Esophagus muscularis mucosa (tissue), 4 donors: ENCODE results near the gene ALKBH5. TPM values are rescaled to one million over a fixed set of nuclear protein-coding genes. Genes with fewer than 3 reads are reported as not detected.

Source experiments
- DNase-seq: peaks from one replicate; pipeline ENCODE4 v3.0.0-alpha.2; 2017; ENCODE audit errors: extremely low spot score
- H3K27ac ChIP-seq, 4 donors: fragments of 200-600 bp; sonication (generic); replicated peaks in 1 of 4; 1 replicate in 3 of 4; 2 replicates in 1 of 4; pipeline ENCODE4 v1.5.1; 2016 to 2019; ENCODE audit warnings: mild to moderate bottlenecking in 1 of 4
- H3K27me3 ChIP-seq, 4 donors: fragments of 200-600 bp; sonication (generic); one replicate each; pipeline versions ENCODE4 v1.5.1 to v1.6.0; 2016 to 2019
- H3K36me3 ChIP-seq, 4 donors: fragments of 200-600 bp; sonication (generic); one replicate each; pipeline ENCODE4 v1.5.1; 2016 to 2019
- H3K4me1 ChIP-seq, 4 donors: fragments of 200-600 bp; sonication (generic); one replicate each; pipeline ENCODE4 v1.5.1; 2016 to 2019
- H3K4me3 ChIP-seq, 4 donors: fragments of 200-600 bp; sonication (generic); 1 replicate in 2 of 4; 2 replicates in 2 of 4; pipeline ENCODE4 v1.5.1; 2016 to 2019; ENCODE audit warnings: mild to moderate bottlenecking in 4 of 4, moderate library complexity in 1 of 4
- H3K9me3 ChIP-seq, 4 donors: fragments of 200-600 bp; sonication (generic); 1 replicate in 3 of 4; 2 replicates in 1 of 4; pipeline ENCODE4 v1.5.1; 2016 to 2019
- CTCF ChIP-seq, 3 experiments: fragments of 200-600 bp in 2 of 3; fragments of 450-650 bp in 1 of 3; sonication (generic) in 2 of 3; IDR thresholded peaks; one replicate each; pipeline ENCODE4 v1.5.1; 2017 to 2019; ENCODE audit warnings: antibody characterized with exemption in 3 of 3, mild to moderate bottlenecking in 2 of 3, moderate library complexity in 1 of 3
- EP300 ChIP-seq: sonication (generic); formaldehyde crosslinking; IDR thresholded peaks from one replicate; pipeline ENCODE4 v1.6.1; 2017; ENCODE audit warnings: antibody characterized with exemption
- POLR2A ChIP-seq: fragments of 450-650 bp; IDR thresholded peaks from one replicate; pipeline ENCODE4 v1.6.1; 2017; ENCODE audit warnings: antibody characterized with exemption, moderate library complexity, mild to moderate bottlenecking, low read depth
- POLR2AphosphoS5 ChIP-seq, 2 donors: sonication (generic); formaldehyde crosslinking; IDR thresholded peaks; one replicate each; pipeline ENCODE4 v1.6.1; 2017; ENCODE audit warnings: antibody characterized with exemption in 2 of 2
- WGBS: methylation state at CpG from one replicate; pipeline ENCODE4 v1.1.5; 2018; 5-methylcytosine and 5-hydroxymethylcytosine counted together
- intact Hi-C: fragments of 100-400 bp; cut with DNase I; formaldehyde crosslinking; loops from one replicate; pipeline ENCODE4 v1.15.1; 2023
- total RNA-seq, 4 donors: library from RNA; depleted of rRNA; stranded (reverse); fragments of >200 nt; gene quantifications; one replicate each; pipeline versions ENCODE4 v1.1.0 to v1.2.1, GENCODE V29; 2016

The ALKBH5 gene
- total RNA-seq, 4 donors from 2014 or later = 120 to 197 (median 151) TPM

- H3K27ac ChIP-seq = no peak overlapping the region
- TF ChIP-seq POLR2AphosphoS5 (IDR thresholded peaks at IDR 0.05) (no peak), CTCF (IDR thresholded peaks at IDR 0.05) (no peak), EP300 (no peak), POLR2A (no peak)
- H3K4me3 ChIP-seq = no peak overlapping the region
- no peak for DNase-seq
- 60% methylated on average over 1 of the region's 10 CpGs for WGBS
- no peaks in the 10 kb centered on the region for H3K4me1 ChIP-seq
- no peaks in the 10 kb centered on the region for H3K9me3 ChIP-seq
- H3K36me3 ChIP-seq = no peaks in the 10 kb centered on the region
- H3K27me3 ChIP-seq = no peaks in the 10 kb centered on the region
- intact Hi-C loops = no loop called here
Observed at GRCh38 chr17:18167421-18167820, 16.2 kb upstream of the ALKBH5 start.

- no peak overlapping the region for H3K4me3 ChIP-seq
- no peak overlapping the region for H3K27ac ChIP-seq
- H3K4me1 ChIP-seq = no peaks in the 10 kb centered on the region
- 75% methylated on average over 3 of the region's 3 CpGs for WGBS
- no peaks in the 10 kb centered on the region for H3K27me3 ChIP-seq
- DNase-seq = no peak
- intact Hi-C loops = no loop called here
- H3K36me3 ChIP-seq = no peaks in the 10 kb centered on the region
- no peaks in the 10 kb centered on the region for H3K9me3 ChIP-seq
- TF ChIP-seq EP300 (no peak), POLR2A (no peak), CTCF (IDR thresholded peaks at IDR 0.05) (no peak), POLR2AphosphoS5 (IDR thresholded peaks at IDR 0.05) (no peak)
Observed at GRCh38 chr17:18172531-18173278, 10.9 kb upstream of the ALKBH5 start.

GRCh38 chr17:18173740-18174139, 9.9 kb upstream of the ALKBH5 start:
- Histone ChIP-seq H3K27me3 (no peaks in the 10 kb centered on the region), H3K4me3 (no peak overlapping the region), H3K4me1 (no peaks in the 10 kb centered on the region), H3K36me3 (no peaks in the 10 kb centered on the region), H3K27ac (no peak overlapping the region), H3K9me3 (no peaks in the 10 kb centered on the region)
- DNase-seq = no peak
- intact Hi-C loops = no loop called here
- 89% methylated on average over 4 of the region's 14 CpGs for WGBS
- TF ChIP-seq POLR2AphosphoS5 (IDR thresholded peaks at IDR 0.05) = no peak
- no peak for TF ChIP-seq CTCF (IDR thresholded peaks at IDR 0.05)
- no peak for TF ChIP-seq POLR2A
- TF ChIP-seq EP300 = no peak

- 71% methylated on average over 7 of the region's 7 CpGs for WGBS
- H3K36me3 ChIP-seq = no peaks in the 10 kb centered on the region
- no peak for TF ChIP-seq CTCF (IDR thresholded peaks at IDR 0.05)
- no peak for TF ChIP-seq EP300
- TF ChIP-seq POLR2AphosphoS5 (IDR thresholded peaks at IDR 0.05) = no peak
- TF ChIP-seq POLR2A = no peak
- H3K27ac ChIP-seq = no peak overlapping the region
- H3K4me3 ChIP-seq = no peak overlapping the region
- DNase-seq = no peak
- no peaks in the 10 kb centered on the region for H3K27me3 ChIP-seq
- H3K4me1 ChIP-seq = no peaks in the 10 kb centered on the region
- intact Hi-C loops = no loop called here
- no peaks in the 10 kb centered on the region for H3K9me3 ChIP-seq
Observed at GRCh38 chr17:18176176-18176575, 7.5 kb upstream of the ALKBH5 start.

GRCh38 chr17:18177133-18177532, 6.5 kb upstream of the ALKBH5 start:
- TF ChIP-seq EP300 (no peak), POLR2AphosphoS5 (IDR thresholded peaks at IDR 0.05) (no peak), CTCF (IDR thresholded peaks at IDR 0.05) (no peak), POLR2A (no peak)
- Histone ChIP-seq H3K36me3 (no peaks in the 10 kb centered on the region), H3K9me3 (no peaks in the 10 kb centered on the region), H3K27ac (no peak overlapping the region), H3K27me3 (no peaks in the 10 kb centered on the region), H3K4me1 (peaks cover 5 to 9% (median 6%) of the 10 kb centered on the region in 4 donors), H3K4me3 (no peak overlapping the region)
- no peak for DNase-seq
- intact Hi-C loops = no loop called here
